Astrocyte (in vitro differentiated cells and primary cell): ENCODE results near the gene METTL25B. TPM values are rescaled to one million over a fixed set of nuclear protein-coding genes. Genes with fewer than 3 reads are reported as not detected.

Source experiments
- DNase-seq: peaks from one replicate; pipeline ENCODE4 v3.0.0-alpha.2; 2010; ENCODE audit warnings: low read depth
- FAIRE-seq: peaks from 2 replicates; lab custom pipeline; 2011; peaks lifted over from hg19 to GRCh38; lab: Jason Lieb, UNC
- H2AFZ ChIP-seq: 2 replicates; pipeline ENCODE4 v1.6.0; 2012; ENCODE audit warnings: low read depth, low read length, inconsistent platforms
- H3K27ac ChIP-seq: 2 replicates; pipeline ENCODE4 v1.5.1; 2011; ENCODE audit warnings: low read depth, low read length, inconsistent platforms
- H3K27me3 ChIP-seq: 2 replicates; pipeline ENCODE4 v1.6.0; 2011; ENCODE audit warnings: low read length, inconsistent platforms; ENCODE audit not compliant: insufficient read depth
- H3K36me3 ChIP-seq: 2 replicates; pipeline ENCODE4 v1.5.1; 2011; ENCODE audit warnings: low read length, inconsistent platforms; ENCODE audit not compliant: insufficient read depth
- H3K4me1 ChIP-seq: 2 replicates; pipeline ENCODE4 v1.5.1; 2011; ENCODE audit warnings: low read length, inconsistent platforms; ENCODE audit not compliant: insufficient read depth
- H3K4me2 ChIP-seq: 2 replicates; pipeline ENCODE4 v1.6.0; 2012; ENCODE audit warnings: low read length, inconsistent platforms
- H3K4me3 ChIP-seq: 2 replicates; pipeline ENCODE4 v1.5.1; 2011; ENCODE audit warnings: low read depth, mild to moderate bottlenecking, low read length, inconsistent platforms; ENCODE audit not compliant: insufficient read depth
- H3K79me2 ChIP-seq: 2 replicates; pipeline ENCODE4 v1.6.0; 2012; ENCODE audit warnings: mild to moderate bottlenecking, low read length, inconsistent platforms; ENCODE audit not compliant: insufficient read depth
- H3K9ac ChIP-seq: 2 replicates; pipeline ENCODE4 v1.6.0; 2012; ENCODE audit warnings: mild to moderate bottlenecking, low read length, inconsistent platforms
- H3K9me3 ChIP-seq: 2 replicates; pipeline ENCODE4 v1.5.1; 2012; ENCODE audit warnings: low read depth, mild to moderate bottlenecking, low read length, inconsistent platforms; ENCODE audit not compliant: insufficient read depth
- H4K20me1 ChIP-seq: 2 replicates; pipeline ENCODE4 v1.6.0; 2012; ENCODE audit warnings: low read length, inconsistent platforms; ENCODE audit not compliant: insufficient read depth
- H3K27ac Mint-ChIP-seq: one replicate; pipeline ENCODE4 v1.8.0; 2021; ENCODE audit warnings: mild to moderate bottlenecking, mixed read lengths; ENCODE audit not compliant: unreplicated experiment
- H3K27me3 Mint-ChIP-seq: one replicate; pipeline ENCODE4 v1.8.0; 2021; ENCODE audit warnings: low read depth, mixed read lengths; ENCODE audit not compliant: unreplicated experiment
- H3K36me3 Mint-ChIP-seq: one replicate; pipeline ENCODE4 v1.8.0; 2021; ENCODE audit warnings: low read depth, mixed read lengths; ENCODE audit not compliant: unreplicated experiment
- H3K4me1 Mint-ChIP-seq: one replicate; pipeline ENCODE4 v1.8.0; 2021; ENCODE audit warnings: low read depth, mixed read lengths; ENCODE audit not compliant: unreplicated experiment
- H3K4me3 Mint-ChIP-seq: one replicate; pipeline ENCODE4 v1.8.0; 2021; ENCODE audit warnings: mild to moderate bottlenecking, moderate library complexity, mixed read lengths; ENCODE audit not compliant: unreplicated experiment
- H3K9me3 Mint-ChIP-seq: one replicate; pipeline ENCODE4 v1.8.0; 2021; ENCODE audit warnings: mild to moderate bottlenecking, mixed read lengths; ENCODE audit not compliant: unreplicated experiment
- EZH2 ChIP-seq: IDR thresholded peaks from 2 replicates; pipeline ENCODE4 v1.6.1; 2012; ENCODE audit warnings: mild to moderate bottlenecking, low read length, inconsistent platforms; ENCODE audit not compliant: insufficient read depth
- total RNA-seq: library from RNA; stranded (reverse); gene quantifications from 2 replicates; pipeline ENCODE4 v1.2.1, GENCODE V29; 2021
- TF ChIP-seq, protein P1 (sequence below): IDR thresholded peaks from 2 replicates; pipeline ENCODE4 v1.5.1; 2011; ENCODE audit warnings: low read depth, mild to moderate bottlenecking, inconsistent platforms, low read length, moderate library complexity; ENCODE audit not compliant: insufficient read depth

Gene METTL25B
- total RNA-seq, 1 donor from 2014 or later, result 9.9 TPM

DNA sequence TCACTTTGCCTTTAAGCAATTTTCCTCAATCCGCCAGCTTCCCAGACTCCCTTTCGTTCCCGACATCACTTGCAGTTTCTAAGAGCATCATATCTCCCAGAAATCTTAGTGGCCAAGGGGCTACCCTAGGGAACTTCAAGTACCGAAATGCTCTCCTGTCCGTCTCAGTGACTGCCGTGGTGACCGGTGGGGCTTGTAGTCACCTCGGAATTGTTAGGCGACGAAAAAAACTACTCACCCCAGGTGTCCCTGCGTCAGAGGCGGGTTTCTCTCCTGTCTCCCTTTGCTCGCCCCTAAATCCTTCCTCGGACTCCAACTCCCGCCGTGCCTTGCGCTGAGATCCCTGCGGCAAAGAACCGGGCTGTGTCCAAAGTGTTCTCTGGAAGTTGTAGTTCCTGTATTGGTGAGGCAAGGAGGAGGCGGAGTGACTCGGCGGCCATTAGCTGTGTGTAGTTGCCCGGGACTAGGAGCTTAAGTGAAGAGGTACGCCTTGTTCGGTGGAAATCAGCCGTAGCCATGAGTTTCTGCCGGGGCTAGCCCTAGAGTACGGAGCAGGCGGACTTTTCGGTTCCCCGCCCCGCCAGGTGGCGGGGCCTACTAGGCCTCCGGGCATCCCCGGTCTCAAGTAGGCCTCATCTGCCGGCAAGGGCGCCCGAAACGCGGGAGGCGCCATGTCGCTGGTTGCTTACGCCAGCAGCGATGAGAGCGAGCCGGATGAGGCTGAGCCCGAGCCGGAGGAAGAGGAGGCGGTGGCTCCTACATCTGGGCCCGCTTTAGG, 39.0 kb downstream of the METTL25B start, which contains the start of gene PRCC:
TSS of gene PRCC (plus strand) at position 435 of the 778 bp plus-strand sequence. CDS start at position 672, 237 bp downstream.
- TF ChIP-seq, protein P1, sequence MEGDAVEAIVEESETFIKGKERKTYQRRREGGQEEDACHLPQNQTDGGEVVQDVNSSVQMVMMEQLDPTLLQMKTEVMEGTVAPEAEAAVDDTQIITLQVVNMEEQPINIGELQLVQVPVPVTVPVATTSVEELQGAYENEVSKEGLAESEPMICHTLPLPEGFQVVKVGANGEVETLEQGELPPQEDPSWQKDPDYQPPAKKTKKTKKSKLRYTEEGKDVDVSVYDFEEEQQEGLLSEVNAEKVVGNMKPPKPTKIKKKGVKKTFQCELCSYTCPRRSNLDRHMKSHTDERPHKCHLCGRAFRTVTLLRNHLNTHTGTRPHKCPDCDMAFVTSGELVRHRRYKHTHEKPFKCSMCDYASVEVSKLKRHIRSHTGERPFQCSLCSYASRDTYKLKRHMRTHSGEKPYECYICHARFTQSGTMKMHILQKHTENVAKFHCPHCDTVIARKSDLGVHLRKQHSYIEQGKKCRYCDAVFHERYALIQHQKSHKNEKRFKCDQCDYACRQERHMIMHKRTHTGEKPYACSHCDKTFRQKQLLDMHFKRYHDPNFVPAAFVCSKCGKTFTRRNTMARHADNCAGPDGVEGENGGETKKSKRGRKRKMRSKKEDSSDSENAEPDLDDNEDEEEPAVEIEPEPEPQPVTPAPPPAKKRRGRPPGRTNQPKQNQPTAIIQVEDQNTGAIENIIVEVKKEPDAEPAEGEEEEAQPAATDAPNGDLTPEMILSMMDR, result no peak
- no peak for TF ChIP-seq EZH2
- peak; percentile 90 for FAIRE-seq
- H3K27ac Mint-ChIP-seq, result peak within 1 kb of the TSS; percentile 68

DNA sequence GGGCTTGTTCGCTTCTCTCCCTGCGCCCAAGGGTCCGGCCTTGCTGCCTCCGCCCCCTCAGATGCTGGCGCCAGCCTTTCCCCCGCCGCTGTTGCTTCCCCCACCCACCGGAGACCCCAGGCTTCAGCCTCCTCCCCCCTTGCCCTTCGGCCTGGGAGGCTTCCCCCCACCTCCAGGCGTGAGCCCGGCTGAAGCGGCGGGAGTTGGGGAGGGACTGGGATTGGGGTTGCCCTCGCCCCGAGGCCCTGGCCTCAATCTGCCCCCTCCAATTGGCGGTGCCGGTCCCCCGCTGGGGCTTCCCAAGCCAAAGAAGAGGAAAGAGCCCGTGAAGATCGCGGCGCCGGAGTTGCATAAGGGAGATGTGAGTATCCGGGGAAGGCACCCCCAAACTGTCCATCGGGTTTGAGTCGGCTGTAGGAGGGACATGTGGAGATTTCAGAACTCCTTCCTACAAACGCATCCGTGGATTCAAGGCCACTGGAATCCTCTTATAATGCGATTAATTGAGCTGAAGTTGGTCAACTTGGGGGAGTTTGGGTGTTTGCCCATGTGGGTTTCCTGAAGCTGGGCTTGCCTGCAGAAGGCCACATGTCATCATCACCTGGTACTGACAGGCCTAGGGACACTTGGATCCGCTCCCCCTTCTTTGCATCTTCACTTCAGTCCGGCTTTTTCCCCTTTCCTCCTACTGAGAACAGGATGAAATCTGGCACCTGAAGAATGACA, 39.8 kb downstream of the METTL25B start:
- Histone ChIP-seq H3K79me2 (peaks cover 63% of the 10 kb centered on the region), H3K27me3 (no peaks in the 10 kb centered on the region), H2AFZ (peak overlapping the region; percentile 51), H3K4me1 (peaks cover 12% of the 10 kb centered on the region), H3K4me3 (peak overlapping the region; percentile 83), H3K4me2 (peak overlapping the region; percentile 97), H3K9me3 (no peaks in the 10 kb centered on the region), H3K27ac (peak overlapping the region; percentile 90), H4K20me1 (peaks cover 45% of the 10 kb centered on the region), H3K9ac (peak overlapping the region; percentile 96), H3K36me3 (peaks cover 3% of the 10 kb centered on the region)
- no peaks in the 10 kb centered on the region for H3K9me3 Mint-ChIP-seq
- peaks cover 6% of the 10 kb centered on the region for H3K36me3 Mint-ChIP-seq
- H3K4me1 Mint-ChIP-seq, result peaks cover 33% of the 10 kb centered on the region
- no peak overlapping the region for H3K4me3 Mint-ChIP-seq
- DNase-seq (no peak), FAIRE-seq (no peak)
- H3K27ac Mint-ChIP-seq, result no peak overlapping the region
- no peaks in the 10 kb centered on the region for H3K27me3 Mint-ChIP-seq
- TF ChIP-seq, protein P1, result no peak
- TF ChIP-seq EZH2, result no peak

More for the DNA sequence above, 39.0 kb downstream of the METTL25B start, which contains the start of gene PRCC:
- Mint-ChIP-seq H3K4me1 (peaks cover 29% of the 10 kb centered on the region), H3K27me3 (no peaks in the 10 kb centered on the region), H3K9me3 (no peaks in the 10 kb centered on the region), H3K4me3 (no peak within 1 kb of the TSS), H3K36me3 (peaks cover 6% of the 10 kb centered on the region)
- peaks cover 3% of the 10 kb centered on the region for H3K36me3 ChIP-seq
- H3K4me3 ChIP-seq, result peak within 1 kb of the TSS; percentile 83
- H3K79me2 ChIP-seq, result peaks cover 56% of the 10 kb centered on the region
- no peaks in the 10 kb centered on the region for H3K9me3 ChIP-seq
- peak within 1 kb of the TSS; percentile 84 for H2AFZ ChIP-seq
- H3K27ac ChIP-seq, result peak within 1 kb of the TSS; percentile 90
- H3K9ac ChIP-seq, result peak within 1 kb of the TSS; percentile 96
- peaks cover 38% of the 10 kb centered on the region for H4K20me1 ChIP-seq
- peak within 1 kb of the TSS; percentile 97 for H3K4me2 ChIP-seq
- H3K4me1 ChIP-seq, result peaks cover 12% of the 10 kb centered on the region
- DNase-seq, result peak; percentile 100
- H3K27me3 ChIP-seq, result no peaks in the 10 kb centered on the region
